Measurements from ENCODE around the gene ZKSCAN4. TPM values are rescaled to one million over a fixed set of nuclear protein-coding genes. Genes with fewer than 3 reads are reported as not detected.

The ZKSCAN4 gene
- polyA plus RNA-seq, 1 of the 3 experiments (the other 2 are of a cell fraction): 2.9 TPM

DNA sequence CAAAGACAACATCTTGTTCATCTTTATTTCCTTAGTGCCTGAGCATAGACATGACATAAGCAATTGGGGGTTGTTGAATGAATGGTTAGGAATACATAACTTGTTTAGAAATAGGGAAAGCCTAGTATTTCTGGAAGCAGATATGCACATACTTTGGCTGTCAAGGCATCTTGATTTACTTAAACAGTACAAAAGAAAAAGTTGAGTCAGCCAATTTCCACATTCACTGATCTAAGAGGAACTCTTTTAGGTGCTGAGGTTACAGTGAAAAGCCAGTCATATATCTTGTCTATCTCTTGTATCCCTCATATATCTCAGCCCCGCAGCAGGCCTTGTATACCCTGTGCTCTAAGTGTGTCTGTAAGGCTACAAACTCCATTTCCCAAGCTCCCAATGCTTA lies 11.6 kb downstream of the ZKSCAN4 start:
- no peak overlapping the region for H3K9ac ChIP-seq
- no peak overlapping the region for H2AFZ ChIP-seq (ENCODE audit: low read depth)
- peaks cover 7% of the 10 kb centered on the region for H3F3A ChIP-seq (replicated peaks; ENCODE audit: insufficient read depth)
- H3K27ac ChIP-seq (ENCODE audit: low read depth in 2 of 2, low read length in 1 of 2): no peak overlapping the region
- no peaks in the 10 kb centered on the region for H3K9me3 ChIP-seq
- POLR2A ChIA-PET: no interaction called here
- no peaks in the 10 kb centered on the region for H3K79me2 ChIP-seq (ENCODE audit: insufficient read depth)
- H3K27me3 ChIP-seq (ENCODE audit: insufficient read depth): no peaks in the 10 kb centered on the region
- no peaks in the 10 kb centered on the region for H3K9me2 ChIP-seq
- CTCF ChIA-PET: no interaction called here
- no peaks in the 10 kb centered on the region for H3K4me1 ChIP-seq (ENCODE audit: control insufficient read depth in 1 of 2, insufficient read depth in 2 of 2, low read depth in 1 of 2, low read length in 1 of 2)
- H3K4me2 ChIP-seq: no peak overlapping the region
- peaks cover 27 to 41% of the 10 kb centered on the region in 2 experiments for H3K36me3 ChIP-seq (replicated peaks in 1 of 2; ENCODE audit: control insufficient read depth in 1 of 2, insufficient read depth in 2 of 2, low read length in 1 of 2)
- no peak for TF ChIP-seq EZH2phosphoT487 (IDR thresholded peaks at IDR 0.05; ENCODE audit: borderline replicate concordance, low read depth)
- TF ChIP-seq RXRA (IDR thresholded peaks at IDR 0.05; ENCODE audit: borderline replicate concordance, low read depth): no peak
- TF ChIP-seq, protein P1, sequence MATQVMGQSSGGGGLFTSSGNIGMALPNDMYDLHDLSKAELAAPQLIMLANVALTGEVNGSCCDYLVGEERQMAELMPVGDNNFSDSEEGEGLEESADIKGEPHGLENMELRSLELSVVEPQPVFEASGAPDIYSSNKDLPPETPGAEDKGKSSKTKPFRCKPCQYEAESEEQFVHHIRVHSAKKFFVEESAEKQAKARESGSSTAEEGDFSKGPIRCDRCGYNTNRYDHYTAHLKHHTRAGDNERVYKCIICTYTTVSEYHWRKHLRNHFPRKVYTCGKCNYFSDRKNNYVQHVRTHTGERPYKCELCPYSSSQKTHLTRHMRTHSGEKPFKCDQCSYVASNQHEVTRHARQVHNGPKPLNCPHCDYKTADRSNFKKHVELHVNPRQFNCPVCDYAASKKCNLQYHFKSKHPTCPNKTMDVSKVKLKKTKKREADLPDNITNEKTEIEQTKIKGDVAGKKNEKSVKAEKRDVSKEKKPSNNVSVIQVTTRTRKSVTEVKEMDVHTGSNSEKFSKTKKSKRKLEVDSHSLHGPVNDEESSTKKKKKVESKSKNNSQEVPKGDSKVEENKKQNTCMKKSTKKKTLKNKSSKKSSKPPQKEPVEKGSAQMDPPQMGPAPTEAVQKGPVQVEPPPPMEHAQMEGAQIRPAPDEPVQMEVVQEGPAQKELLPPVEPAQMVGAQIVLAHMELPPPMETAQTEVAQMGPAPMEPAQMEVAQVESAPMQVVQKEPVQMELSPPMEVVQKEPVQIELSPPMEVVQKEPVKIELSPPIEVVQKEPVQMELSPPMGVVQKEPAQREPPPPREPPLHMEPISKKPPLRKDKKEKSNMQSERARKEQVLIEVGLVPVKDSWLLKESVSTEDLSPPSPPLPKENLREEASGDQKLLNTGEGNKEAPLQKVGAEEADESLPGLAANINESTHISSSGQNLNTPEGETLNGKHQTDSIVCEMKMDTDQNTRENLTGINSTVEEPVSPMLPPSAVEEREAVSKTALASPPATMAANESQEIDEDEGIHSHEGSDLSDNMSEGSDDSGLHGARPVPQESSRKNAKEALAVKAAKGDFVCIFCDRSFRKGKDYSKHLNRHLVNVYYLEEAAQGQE (IDR thresholded peaks at IDR 0.05; ENCODE audit: low read depth, low read length): no peak
- no peak for TF ChIP-seq GABPA (IDR thresholded peaks at IDR 0.05; ENCODE audit: low read depth)
- 95% methylated on average over 1 of the region's 1 CpG for WGBS (ENCODE audit: low lambda C conversion rate)
- H3K4me3 ChIP-seq (ENCODE audit: low read depth in 2 of 2, low read length in 1 of 2): no peak overlapping the region
- H4K20me1 ChIP-seq (ENCODE audit: insufficient read depth): no peaks in the 10 kb centered on the region
- no peak for DNase-seq

GRCh38 chr6:28239636-28240035 lies 12.4 kb downstream of the ZKSCAN4 start:
- TF ChIP-seq GATA2 (CRISPR knock-in tag; IDR thresholded peaks at IDR 0.05): no peak
- no peak for TF ChIP-seq FOXM1 (IDR thresholded peaks at IDR 0.05; ENCODE audit: low read depth)
- no peak for TF ChIP-seq FOSL2 (IDR thresholded peaks at IDR 0.05; ENCODE audit: borderline replicate concordance, low read depth)
- TF ChIP-seq, protein P2, sequence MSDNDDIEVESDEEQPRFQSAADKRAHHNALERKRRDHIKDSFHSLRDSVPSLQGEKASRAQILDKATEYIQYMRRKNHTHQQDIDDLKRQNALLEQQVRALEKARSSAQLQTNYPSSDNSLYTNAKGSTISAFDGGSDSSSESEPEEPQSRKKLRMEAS (IDR thresholded peaks at IDR 0.05; ENCODE audit: low read depth): no peak
- TF ChIP-seq SMC3 (IDR thresholded peaks at IDR 0.05; ENCODE audit: low read depth, low read length): no peak
- no peak for TF ChIP-seq RAD21 (IDR thresholded peaks at IDR 0.05; ENCODE audit: low read length)
- TF ChIP-seq, protein P3, sequence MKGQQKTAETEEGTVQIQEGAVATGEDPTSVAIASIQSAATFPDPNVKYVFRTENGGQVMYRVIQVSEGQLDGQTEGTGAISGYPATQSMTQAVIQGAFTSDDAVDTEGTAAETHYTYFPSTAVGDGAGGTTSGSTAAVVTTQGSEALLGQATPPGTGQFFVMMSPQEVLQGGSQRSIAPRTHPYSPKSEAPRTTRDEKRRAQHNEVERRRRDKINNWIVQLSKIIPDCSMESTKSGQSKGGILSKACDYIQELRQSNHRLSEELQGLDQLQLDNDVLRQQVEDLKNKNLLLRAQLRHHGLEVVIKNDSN (IDR thresholded peaks at IDR 0.05; ENCODE audit: borderline replicate concordance, low read depth): no peak
- TF ChIP-seq TAF1 (IDR thresholded peaks at IDR 0.05; ENCODE audit: borderline replicate concordance, low read depth, low read length): no peak
- TF ChIP-seq RFX5 (IDR thresholded peaks at IDR 0.05; ENCODE audit: low read length): no peak
- TF ChIP-seq NFIC (IDR thresholded peaks at IDR 0.05; ENCODE audit: borderline replicate concordance): no peak
- TF ChIP-seq JUND (IDR thresholded peaks at IDR 0.05): no peak
- no peak for TF ChIP-seq RCOR1 (IDR thresholded peaks at IDR 0.05; ENCODE audit: low read length)
- TF ChIP-seq YY1 (IDR thresholded peaks at IDR 0.05; ENCODE audit: low read depth): no peak
- no peak for TF ChIP-seq GABPA (IDR thresholded peaks at IDR 0.05; ENCODE audit: low read depth)
- TF ChIP-seq TCF12 (IDR thresholded peaks at IDR 0.05): no peak
- TF ChIP-seq, protein P4, sequence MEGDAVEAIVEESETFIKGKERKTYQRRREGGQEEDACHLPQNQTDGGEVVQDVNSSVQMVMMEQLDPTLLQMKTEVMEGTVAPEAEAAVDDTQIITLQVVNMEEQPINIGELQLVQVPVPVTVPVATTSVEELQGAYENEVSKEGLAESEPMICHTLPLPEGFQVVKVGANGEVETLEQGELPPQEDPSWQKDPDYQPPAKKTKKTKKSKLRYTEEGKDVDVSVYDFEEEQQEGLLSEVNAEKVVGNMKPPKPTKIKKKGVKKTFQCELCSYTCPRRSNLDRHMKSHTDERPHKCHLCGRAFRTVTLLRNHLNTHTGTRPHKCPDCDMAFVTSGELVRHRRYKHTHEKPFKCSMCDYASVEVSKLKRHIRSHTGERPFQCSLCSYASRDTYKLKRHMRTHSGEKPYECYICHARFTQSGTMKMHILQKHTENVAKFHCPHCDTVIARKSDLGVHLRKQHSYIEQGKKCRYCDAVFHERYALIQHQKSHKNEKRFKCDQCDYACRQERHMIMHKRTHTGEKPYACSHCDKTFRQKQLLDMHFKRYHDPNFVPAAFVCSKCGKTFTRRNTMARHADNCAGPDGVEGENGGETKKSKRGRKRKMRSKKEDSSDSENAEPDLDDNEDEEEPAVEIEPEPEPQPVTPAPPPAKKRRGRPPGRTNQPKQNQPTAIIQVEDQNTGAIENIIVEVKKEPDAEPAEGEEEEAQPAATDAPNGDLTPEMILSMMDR (IDR thresholded peaks at IDR 0.05): no peak
- TF ChIP-seq, protein P5, sequence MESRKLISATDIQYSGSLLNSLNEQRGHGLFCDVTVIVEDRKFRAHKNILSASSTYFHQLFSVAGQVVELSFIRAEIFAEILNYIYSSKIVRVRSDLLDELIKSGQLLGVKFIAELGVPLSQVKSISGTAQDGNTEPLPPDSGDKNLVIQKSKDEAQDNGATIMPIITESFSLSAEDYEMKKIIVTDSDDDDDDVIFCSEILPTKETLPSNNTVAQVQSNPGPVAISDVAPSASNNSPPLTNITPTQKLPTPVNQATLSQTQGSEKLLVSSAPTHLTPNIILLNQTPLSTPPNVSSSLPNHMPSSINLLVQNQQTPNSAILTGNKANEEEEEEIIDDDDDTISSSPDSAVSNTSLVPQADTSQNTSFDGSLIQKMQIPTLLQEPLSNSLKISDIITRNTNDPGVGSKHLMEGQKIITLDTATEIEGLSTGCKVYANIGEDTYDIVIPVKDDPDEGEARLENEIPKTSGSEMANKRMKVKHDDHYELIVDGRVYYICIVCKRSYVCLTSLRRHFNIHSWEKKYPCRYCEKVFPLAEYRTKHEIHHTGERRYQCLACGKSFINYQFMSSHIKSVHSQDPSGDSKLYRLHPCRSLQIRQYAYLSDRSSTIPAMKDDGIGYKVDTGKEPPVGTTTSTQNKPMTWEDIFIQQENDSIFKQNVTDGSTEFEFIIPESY (IDR thresholded peaks at IDR 0.05; ENCODE audit: borderline replicate concordance, low read depth): no peak
- no peak for TF ChIP-seq POLR2AphosphoS5 (IDR thresholded peaks at IDR 0.05; ENCODE audit: low read depth, low read length)
- Histone ChIP-seq H3K79me2 (ENCODE audit: insufficient read depth) (no peaks in the 10 kb centered on the region), H3K4me3 (ENCODE audit: low read depth in 2 of 2, low read length in 1 of 2) (no peak overlapping the region), H3K4me1 (ENCODE audit: control insufficient read depth in 1 of 2, insufficient read depth in 2 of 2, low read depth in 1 of 2, low read length in 1 of 2) (no peaks in the 10 kb centered on the region), H3F3A (replicated peaks; ENCODE audit: insufficient read depth) (peaks cover 7% of the 10 kb centered on the region), H3K4me2 (no peak overlapping the region), H3K9me3 (no peaks in the 10 kb centered on the region), H3K36me3 (replicated peaks in 1 of 2; ENCODE audit: control insufficient read depth in 1 of 2, insufficient read depth in 2 of 2, low read length in 1 of 2) (peaks cover 25 to 37% of the 10 kb centered on the region in 2 experiments), H2AFZ (ENCODE audit: low read depth) (no peak overlapping the region), H3K27ac (ENCODE audit: low read depth in 2 of 2, low read length in 1 of 2) (no peak overlapping the region), H4K20me1 (ENCODE audit: insufficient read depth) (no peaks in the 10 kb centered on the region), H3K9ac (no peak overlapping the region), H3K9me2 (no peaks in the 10 kb centered on the region), H3K27me3 (ENCODE audit: insufficient read depth) (no peaks in the 10 kb centered on the region)
- 93% methylated on average over 1 of the region's 1 CpG for WGBS (ENCODE audit: low lambda C conversion rate)
- ChIA-PET CTCF (no interaction called here), POLR2A (no interaction called here)
- no peak for DNase-seq

Measured in SK-N-SH (cell line).